Astrocyte (in vitro differentiated cells and primary cell): ENCODE measurements around the gene KIN.

ENCODE experiments used
- EZH2 ChIP-seq: IDR thresholded peaks from 2 replicates; pipeline ENCODE4 v1.6.1; 2012; ENCODE audit warnings: mild to moderate bottlenecking, low read length, inconsistent platforms; ENCODE audit not compliant: insufficient read depth
- TF ChIP-seq, protein P1 (sequence below): IDR thresholded peaks from 2 replicates; pipeline ENCODE4 v1.5.1; 2011; ENCODE audit warnings: low read depth, mild to moderate bottlenecking, inconsistent platforms, low read length, moderate library complexity; ENCODE audit not compliant: insufficient read depth

GRCh38 chr10:7706534-7707073, 81.2 kb downstream of the KIN start:
- TF ChIP-seq, protein P1, sequence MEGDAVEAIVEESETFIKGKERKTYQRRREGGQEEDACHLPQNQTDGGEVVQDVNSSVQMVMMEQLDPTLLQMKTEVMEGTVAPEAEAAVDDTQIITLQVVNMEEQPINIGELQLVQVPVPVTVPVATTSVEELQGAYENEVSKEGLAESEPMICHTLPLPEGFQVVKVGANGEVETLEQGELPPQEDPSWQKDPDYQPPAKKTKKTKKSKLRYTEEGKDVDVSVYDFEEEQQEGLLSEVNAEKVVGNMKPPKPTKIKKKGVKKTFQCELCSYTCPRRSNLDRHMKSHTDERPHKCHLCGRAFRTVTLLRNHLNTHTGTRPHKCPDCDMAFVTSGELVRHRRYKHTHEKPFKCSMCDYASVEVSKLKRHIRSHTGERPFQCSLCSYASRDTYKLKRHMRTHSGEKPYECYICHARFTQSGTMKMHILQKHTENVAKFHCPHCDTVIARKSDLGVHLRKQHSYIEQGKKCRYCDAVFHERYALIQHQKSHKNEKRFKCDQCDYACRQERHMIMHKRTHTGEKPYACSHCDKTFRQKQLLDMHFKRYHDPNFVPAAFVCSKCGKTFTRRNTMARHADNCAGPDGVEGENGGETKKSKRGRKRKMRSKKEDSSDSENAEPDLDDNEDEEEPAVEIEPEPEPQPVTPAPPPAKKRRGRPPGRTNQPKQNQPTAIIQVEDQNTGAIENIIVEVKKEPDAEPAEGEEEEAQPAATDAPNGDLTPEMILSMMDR = no peak
- TF ChIP-seq EZH2 = no peak
